Calu3 (cell line): ENCODE data around the gene VN1R4. TPM values are rescaled to one million over a fixed set of nuclear protein-coding genes. Genes with fewer than 3 reads are reported as not detected.
"Not testable (repeated sequence)": the region's sequence is repeated elsewhere in the genome, so short reads cannot be mapped to it uniquely, and the experiment has no call there.

ENCODE experiments used
- BruUV-seq: library from RNA; stranded (reverse); fragments of 400-500 nt; replicated peaks from 2 replicates; lab custom pipeline; 2021; lab: Mats Ljungman, UMichigan
- CTCF ChIA-PET: fragments of 300-600 bp; sonication (Branson Sonifier 250); formaldehyde crosslinking; loops from one replicate; lab custom pipeline; 2022; ENCODE audit warnings: antibody characterized with exemption; lab: Charles Lee
- DNase-seq: peaks from one replicate; pipeline ENCODE4 v3.0.0; 2022
- H3K27ac Mint-ChIP-seq: one replicate; pipeline ENCODE4 v1.8.0; 2022; ENCODE audit warnings: mixed read lengths; ENCODE audit not compliant: unreplicated experiment
- H3K27me3 Mint-ChIP-seq: one replicate; pipeline ENCODE4 v1.8.0; 2022; ENCODE audit warnings: mixed read lengths; ENCODE audit not compliant: unreplicated experiment
- H3K36me3 Mint-ChIP-seq: one replicate; pipeline ENCODE4 v1.8.0; 2022; ENCODE audit warnings: mild to moderate bottlenecking, moderate library complexity, mixed read lengths; ENCODE audit not compliant: insufficient read depth, unreplicated experiment
- H3K4me1 Mint-ChIP-seq: one replicate; pipeline ENCODE4 v1.8.0; 2022; ENCODE audit warnings: mild to moderate bottlenecking, low read depth, mixed read lengths; ENCODE audit not compliant: unreplicated experiment
- H3K4me3 Mint-ChIP-seq: one replicate; pipeline ENCODE4 v1.8.0; 2022; ENCODE audit warnings: mild to moderate bottlenecking, low read depth, moderate library complexity, mixed read lengths; ENCODE audit not compliant: unreplicated experiment
- H3K9me3 Mint-ChIP-seq: one replicate; pipeline ENCODE4 v1.8.0; 2022; ENCODE audit warnings: low read depth, mixed read lengths; ENCODE audit not compliant: unreplicated experiment
- intact Hi-C: fragments of 100-400 bp; cut with micrococcal nuclease; formaldehyde crosslinking; loops from one replicate; pipeline ENCODE4 v1.10.0; 2022; ENCODE audit not compliant: unreplicated experiment
- total RNA-seq: library from RNA; stranded (reverse); gene quantifications from 2 replicates; pipeline ENCODE4 v1.2.3, GENCODE V29; 2022
- TF ChIP-seq, protein P1 (sequence below): fragments of 200-600 bp; IDR thresholded peaks from one replicate; pipeline ENCODE4 v1.8.0; 2022; ENCODE audit warnings: antibody characterized with exemption; ENCODE audit not compliant: unreplicated experiment

Gene VN1R4
- total RNA-seq, 1 experiment from 2014 or later, result not detected

DNA sequence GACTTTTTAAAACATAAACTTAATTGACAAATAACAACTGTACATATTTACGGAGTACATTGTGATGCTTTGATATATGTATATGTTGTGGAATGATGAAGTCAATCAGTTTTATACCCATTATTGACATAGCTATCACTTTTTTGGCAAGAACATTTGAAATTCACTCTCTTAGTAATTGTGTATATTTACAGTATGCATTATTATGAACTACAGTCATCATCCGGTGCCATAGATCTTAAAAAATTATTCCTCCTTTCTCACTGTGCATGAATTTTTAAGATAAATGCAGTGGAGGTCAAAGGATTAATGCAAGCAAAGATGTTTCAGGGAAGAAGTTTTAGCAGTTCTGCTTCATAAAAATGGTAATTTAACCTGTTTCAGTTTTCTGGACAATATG, 8.0 kb upstream of the VN1R4 start:
- Mint-ChIP-seq H3K36me3 (no peaks in the 10 kb centered on the region), H3K4me1 (no peaks in the 10 kb centered on the region), H3K27ac (no peak overlapping the region), H3K9me3 (peaks cover 33% of the 10 kb centered on the region), H3K27me3 (no peaks in the 10 kb centered on the region), H3K4me3 (no peak overlapping the region)
- intact Hi-C loops, result no loop called here
- DNase-seq, result no peak
- no TSS peak for BruUV-seq
- TF ChIP-seq, protein P1, sequence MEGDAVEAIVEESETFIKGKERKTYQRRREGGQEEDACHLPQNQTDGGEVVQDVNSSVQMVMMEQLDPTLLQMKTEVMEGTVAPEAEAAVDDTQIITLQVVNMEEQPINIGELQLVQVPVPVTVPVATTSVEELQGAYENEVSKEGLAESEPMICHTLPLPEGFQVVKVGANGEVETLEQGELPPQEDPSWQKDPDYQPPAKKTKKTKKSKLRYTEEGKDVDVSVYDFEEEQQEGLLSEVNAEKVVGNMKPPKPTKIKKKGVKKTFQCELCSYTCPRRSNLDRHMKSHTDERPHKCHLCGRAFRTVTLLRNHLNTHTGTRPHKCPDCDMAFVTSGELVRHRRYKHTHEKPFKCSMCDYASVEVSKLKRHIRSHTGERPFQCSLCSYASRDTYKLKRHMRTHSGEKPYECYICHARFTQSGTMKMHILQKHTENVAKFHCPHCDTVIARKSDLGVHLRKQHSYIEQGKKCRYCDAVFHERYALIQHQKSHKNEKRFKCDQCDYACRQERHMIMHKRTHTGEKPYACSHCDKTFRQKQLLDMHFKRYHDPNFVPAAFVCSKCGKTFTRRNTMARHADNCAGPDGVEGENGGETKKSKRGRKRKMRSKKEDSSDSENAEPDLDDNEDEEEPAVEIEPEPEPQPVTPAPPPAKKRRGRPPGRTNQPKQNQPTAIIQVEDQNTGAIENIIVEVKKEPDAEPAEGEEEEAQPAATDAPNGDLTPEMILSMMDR, result no peak
- CTCF ChIA-PET, result no interaction called here

DNA sequence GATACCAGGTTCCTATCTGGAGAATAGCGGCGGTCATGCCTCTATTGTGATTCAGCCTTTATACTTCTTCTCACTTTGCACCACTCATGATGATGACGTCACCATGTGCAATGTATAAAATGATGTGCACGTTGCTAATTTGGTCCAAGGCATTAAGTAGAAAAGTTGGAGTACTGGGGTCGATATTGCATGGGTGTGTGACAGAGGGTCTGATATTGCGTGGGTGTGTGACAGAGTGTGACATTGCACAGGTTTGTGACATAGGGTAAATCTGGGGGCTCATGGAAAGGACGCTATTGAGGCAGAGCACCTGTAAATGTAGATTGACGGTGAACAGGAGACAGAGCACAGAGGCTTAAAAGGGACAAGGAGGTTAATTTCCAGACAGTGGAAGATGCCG, 4.5 kb upstream of the VN1R4 start:
- intact Hi-C loops, result no loop called here
- H3K27me3 Mint-ChIP-seq, result no peaks in the 10 kb centered on the region

DNA sequence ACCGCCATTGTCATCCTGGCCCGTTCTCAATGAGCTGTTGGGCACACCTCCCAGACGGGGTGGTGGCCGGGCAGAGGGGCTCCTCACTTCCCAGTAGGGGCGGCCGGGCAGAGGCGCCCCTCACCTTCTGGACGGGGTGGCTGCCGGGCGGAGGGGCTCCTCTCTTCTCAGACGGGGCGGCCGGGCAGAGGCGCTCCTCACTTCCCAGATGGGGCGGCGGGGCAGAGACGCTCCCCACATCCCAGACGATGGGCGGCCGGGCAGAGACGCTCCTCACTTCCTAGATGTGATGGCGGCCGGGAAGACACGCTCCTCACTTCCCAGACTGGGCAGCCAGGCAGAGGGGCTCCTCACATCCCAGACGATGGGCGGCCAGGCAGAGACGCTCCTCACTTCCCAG, 2.3 kb upstream of the VN1R4 start:
- peaks cover 33% of the 10 kb centered on the region for H3K9me3 Mint-ChIP-seq
- H3K4me1 Mint-ChIP-seq, result not testable (repeated sequence)

More for the DNA sequence above, 4.5 kb upstream of the VN1R4 start:
- no TSS peak for BruUV-seq
- H3K4me3 Mint-ChIP-seq, result no peak overlapping the region
- H3K27ac Mint-ChIP-seq, result no peak overlapping the region
- H3K9me3 Mint-ChIP-seq, result peaks cover 25% of the 10 kb centered on the region
- DNase-seq, result no peak
- H3K36me3 Mint-ChIP-seq, result no peaks in the 10 kb centered on the region
- TF ChIP-seq, protein P1, result no peak
- CTCF ChIA-PET, result no interaction called here
- no peaks in the 10 kb centered on the region for H3K4me1 Mint-ChIP-seq

DNA sequence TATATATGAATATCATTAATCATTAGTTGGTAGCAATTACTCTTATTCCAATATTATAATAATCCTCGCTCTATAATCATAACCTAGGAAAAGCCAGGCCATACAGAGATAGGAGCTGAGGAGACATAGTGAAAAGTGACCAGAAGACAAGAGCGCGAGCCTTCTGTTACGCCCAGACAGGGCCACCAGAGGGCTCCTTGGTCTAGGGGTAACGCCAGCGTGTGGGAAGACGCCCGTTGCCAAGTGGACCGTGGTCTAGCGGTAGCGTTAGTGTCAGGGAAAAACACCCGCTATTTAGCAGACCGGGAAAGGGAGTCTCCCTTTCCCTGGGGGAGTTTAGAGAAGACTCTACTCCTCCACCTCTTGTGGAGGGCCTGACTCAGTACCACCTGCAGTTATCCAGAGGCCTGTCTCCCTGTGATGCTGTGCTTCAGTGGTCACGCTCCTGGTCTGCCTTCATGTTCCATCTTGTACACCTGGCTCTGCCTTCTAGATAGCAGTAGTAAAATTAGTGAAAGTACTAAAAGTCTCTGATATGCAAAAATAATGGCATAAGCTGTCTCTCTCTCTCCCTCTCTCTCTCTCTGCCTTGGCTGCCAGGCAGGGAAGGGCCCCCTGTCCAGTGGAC, 9.7 kb downstream of the VN1R4 start, which contains the start of gene VN1R2:
Gene VN1R2, plus strand, starts transcription at position 578 of the 628 bp plus-strand sequence. CDS start 84 bp downstream, outside the sequence.
- intact Hi-C loops, H3K27ac Mint-ChIP-seq, BruUV-seq, CTCF ChIA-PET, H3K36me3 Mint-ChIP-seq, DNase-seq, H3K4me3 Mint-ChIP-seq, H3K4me1 Mint-ChIP-seq, H3K27me3 Mint-ChIP-seq: not testable (repeated sequence)
- H3K9me3 Mint-ChIP-seq, result peaks cover 13% of the 10 kb centered on the region

More for the DNA sequence above, 2.3 kb upstream of the VN1R4 start:
- CTCF ChIA-PET, result interaction anchor here (0.7 kb wide), 1 partner anchor 192 kb away, joined by 3 read pairs; no protein-coding TSS in a partner anchor
- H3K36me3 Mint-ChIP-seq, H3K4me3 Mint-ChIP-seq, H3K27ac Mint-ChIP-seq, DNase-seq, intact Hi-C loops, H3K27me3 Mint-ChIP-seq, BruUV-seq: not testable (repeated sequence)

DNA sequence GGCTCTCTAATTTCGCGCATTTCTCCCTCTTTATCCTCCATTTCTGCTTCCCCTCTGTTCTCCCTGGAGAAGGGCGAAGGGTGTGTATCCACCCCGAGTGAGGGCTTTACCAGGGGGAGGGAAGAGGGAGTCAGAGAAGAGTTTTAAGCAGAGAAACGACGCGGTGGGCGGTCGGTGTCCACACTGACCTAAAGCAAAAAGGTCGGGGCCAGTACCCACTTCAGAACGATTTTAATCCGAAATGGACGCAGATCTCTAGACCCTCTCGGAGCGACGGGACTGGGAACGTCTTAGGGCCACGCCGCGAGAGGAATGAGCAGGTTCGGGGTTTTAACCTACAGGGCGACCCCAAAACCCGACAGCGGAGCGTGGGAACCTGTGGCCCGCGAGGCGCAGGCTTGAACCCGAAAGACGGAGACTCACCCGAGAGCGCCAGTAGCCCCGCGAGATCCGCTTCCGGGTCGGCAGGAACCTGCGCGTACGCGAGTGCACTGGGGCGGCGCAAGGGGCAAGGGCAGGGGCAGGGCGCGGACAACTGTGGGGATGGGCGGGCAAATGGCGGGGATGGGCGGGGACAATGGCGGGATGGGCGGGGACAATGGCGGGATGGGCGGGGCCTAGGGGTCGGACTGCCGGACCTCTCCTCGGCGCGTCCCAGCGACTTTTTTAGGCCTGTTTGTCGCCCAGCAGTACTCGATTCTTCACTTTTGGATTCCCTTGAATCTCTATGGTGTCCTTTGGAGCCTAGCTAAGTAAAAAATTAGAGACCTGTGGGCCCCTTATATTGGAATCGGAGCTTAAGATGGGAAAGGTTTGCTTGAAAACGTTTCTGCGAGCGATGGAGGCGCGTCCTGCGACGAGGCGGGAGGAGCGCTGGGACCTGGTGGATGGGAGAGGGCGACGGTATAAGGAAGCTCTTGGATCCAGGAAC, 12.8 kb downstream of the VN1R4 start, which contains the start of gene ZNF677:
Gene ZNF677, minus strand, starts transcription at position 463 of the 931 bp plus-strand sequence. CDS start 3,323 bp downstream, outside the sequence.
- Mint-ChIP-seq H3K4me1 (no peaks in the 10 kb centered on the region), H3K27ac (no peak within 1 kb of the TSS), H3K27me3 (no peaks in the 10 kb centered on the region), H3K4me3 (no peak within 1 kb of the TSS), H3K9me3 (peaks cover 24% of the 10 kb centered on the region), H3K36me3 (no peaks in the 10 kb centered on the region)
- intact Hi-C loops, result no loop called here
- CTCF ChIA-PET, result no interaction called here
- no TSS peak for BruUV-seq
- no peak for DNase-seq
- TF ChIP-seq, protein P1, result no peak
